ENCODE data around the gene PEX5L.

The PEX5L gene

DNA sequence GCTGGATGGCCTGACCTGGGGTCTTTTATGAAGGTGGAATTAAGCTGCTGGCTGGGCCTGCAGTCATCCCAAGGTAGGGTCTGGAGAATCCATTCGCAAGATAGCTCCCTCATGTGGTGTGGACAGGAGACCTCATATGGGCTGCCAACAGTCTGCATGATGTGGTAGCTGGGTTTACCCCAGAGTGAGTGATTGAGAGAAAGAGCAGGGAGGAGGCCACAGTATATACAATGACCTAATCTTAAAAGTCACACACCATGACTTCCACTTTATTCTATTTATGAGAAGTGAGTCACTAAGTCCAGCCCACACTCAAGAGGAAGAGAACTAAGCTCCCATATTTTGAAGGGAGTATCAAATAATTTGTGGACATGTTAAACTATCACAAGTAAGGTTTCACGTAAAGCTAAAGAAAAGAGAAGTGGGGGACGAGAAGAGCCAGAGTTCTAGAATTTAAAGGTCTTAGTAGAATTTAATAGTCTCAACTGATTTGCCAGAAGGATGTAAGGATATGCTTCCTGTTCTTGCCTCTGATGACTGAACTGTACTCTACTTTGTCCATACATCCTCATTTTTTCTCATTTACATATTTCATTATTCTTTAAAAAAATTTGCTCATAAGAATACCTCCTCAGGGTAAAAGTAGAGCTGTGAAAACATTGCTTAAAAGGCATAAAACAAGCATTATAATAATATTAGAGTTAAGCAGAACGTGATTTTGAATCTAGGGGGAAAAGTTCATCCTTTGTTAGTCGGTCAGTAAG, 184.4 kb downstream of the PEX5L start:
- in situ Hi-C loops (cut with MboI; ENCODE audit: low sequenced_read_pairs): no loop called here

DNA sequence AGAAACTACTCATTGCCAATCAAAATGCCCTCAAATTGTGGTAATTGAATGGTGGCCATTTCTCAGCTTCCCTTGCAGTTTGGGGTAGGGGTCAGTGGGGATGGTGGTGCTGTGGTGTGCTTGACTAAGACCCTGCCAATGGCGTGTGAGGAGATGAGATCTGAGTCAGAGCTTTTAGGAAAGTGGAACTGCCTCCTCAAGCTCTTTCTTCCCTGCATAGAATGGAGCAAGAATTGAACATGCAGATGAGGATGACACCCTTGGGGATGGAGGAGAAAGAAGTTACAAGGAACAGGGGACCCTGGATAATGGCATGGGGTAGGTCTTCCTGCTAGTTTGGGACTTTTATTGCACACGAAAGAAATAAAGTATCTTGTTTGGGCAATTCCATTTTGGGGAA, 188.0 kb downstream of the PEX5L start:
- in situ Hi-C loops (cut with MboI; ENCODE audit: low sequenced_read_pairs): no loop called here

DNA sequence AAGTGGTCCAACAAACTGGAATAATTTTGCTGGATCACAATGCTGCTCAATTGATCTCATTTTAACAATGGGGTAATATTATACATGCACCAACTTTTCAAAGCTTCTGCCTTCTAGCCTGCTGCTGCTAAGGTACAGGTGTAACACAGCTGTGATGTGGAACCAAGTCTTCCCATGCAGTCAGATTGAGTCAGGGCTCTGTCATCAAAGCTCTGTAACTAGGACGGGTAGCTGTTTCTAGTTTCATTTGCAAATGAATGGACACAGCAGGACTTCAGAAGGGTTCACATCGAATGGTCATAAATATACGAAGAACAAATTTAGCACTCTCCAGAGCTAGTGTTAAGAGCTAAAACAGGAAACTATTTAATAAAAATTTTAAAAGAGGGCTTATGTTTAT, 194.7 kb downstream of the PEX5L start:
- in situ Hi-C loops (cut with MboI; ENCODE audit: low sequenced_read_pairs): no loop called here

- in situ Hi-C loops (cut with MboI; ENCODE audit: low sequenced_read_pairs): no loop called here
These were observed 195.8 kb downstream of the PEX5L start for GRCh38 chr3:179840985-179841384.

- in situ Hi-C loops (cut with MboI; ENCODE audit: low sequenced_read_pairs): no loop called here
These were observed 199.4 kb downstream of the PEX5L start for GRCh38 chr3:179837374-179837773.

DNA sequence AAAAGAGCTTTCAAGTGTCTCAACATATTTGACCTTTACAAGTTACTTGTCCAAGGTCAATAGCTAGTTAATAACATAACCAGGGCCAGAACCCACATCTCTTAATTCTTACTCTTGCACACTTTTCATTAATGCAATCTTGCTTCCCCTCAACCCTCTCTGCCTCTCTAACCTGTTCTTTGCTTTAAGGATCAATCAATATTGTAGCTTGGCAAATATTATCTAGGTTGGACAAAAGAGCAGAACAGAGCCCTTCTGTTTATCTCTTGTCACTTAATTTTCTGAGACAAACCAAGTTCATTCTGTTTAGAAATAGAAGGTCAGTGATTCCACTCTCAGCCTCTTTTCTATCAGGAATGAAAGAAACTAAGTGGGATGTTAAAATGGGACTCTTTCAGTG, 203.4 kb downstream of the PEX5L start:
- in situ Hi-C loops (cut with MboI; ENCODE audit: low sequenced_read_pairs): no loop called here

DNA sequence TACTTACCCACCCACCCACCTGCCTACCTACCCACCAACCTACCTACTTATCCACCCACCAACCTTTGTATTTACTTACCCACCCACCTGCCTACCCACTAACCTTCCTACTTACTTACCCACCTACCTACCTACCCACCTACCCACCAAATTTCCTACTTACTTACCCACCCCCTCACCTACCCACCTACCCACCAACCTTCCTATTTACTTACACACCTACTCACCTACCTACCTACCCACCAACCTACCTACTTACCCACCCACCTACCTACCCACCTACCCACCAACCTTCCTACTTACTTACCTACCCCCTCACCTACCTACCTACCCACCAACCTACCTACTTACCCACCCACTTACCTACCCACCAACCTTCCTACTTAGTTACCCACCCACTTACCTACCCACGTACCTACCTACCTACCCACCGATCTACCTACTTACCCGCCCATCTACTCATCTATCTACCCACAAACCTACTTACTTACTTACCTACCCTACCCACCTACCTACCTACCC, 204.3 kb downstream of the PEX5L start:
- in situ Hi-C loops (cut with MboI; ENCODE audit: low sequenced_read_pairs): no loop called here

DNA sequence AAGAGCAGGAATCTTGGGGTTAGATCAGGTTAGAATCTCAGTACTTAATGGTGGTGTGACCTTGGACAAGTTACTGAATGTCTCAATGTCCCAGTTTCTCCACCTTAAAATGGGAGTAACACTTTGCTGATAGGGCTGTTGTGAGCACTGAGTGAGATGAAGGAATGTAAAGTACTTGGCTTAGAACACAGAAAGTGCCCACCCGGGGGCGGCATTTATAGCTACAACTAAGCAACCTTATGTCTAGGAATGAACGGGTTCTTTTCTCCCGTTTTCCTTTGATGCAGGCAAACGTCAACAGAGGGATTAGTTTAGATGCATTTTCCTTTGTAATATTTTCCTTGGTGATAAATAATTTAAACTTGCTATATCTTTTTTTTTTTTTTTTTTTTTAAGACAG, 207.3 kb downstream of the PEX5L start:
- in situ Hi-C loops (cut with MboI; ENCODE audit: low sequenced_read_pairs): no loop called here

DNA sequence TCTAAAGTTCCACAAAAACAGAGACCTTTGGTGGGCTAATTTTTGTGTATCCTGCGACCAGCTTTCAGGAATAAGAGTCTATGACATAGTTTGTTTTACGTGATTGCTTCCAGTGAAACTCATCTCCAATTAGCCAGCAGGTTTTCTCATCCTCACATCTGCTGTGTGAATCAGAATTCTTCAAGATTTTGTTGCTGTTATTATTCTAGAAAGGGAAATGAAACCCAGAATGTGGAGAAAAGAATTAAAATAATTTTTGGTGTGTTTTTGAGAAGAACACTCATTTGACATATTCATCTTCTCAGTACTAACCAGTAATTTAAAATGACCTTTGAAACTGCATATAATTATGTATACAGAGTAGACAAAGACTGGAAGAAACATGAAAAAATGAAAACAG, 208.0 kb downstream of the PEX5L start:
- in situ Hi-C loops (cut with MboI; ENCODE audit: low sequenced_read_pairs): no loop called here

GRCh38 chr3:179826247-179826637, 210.5 kb downstream of the PEX5L start:
- in situ Hi-C loops (cut with MboI; ENCODE audit: low sequenced_read_pairs): no loop called here

DNA sequence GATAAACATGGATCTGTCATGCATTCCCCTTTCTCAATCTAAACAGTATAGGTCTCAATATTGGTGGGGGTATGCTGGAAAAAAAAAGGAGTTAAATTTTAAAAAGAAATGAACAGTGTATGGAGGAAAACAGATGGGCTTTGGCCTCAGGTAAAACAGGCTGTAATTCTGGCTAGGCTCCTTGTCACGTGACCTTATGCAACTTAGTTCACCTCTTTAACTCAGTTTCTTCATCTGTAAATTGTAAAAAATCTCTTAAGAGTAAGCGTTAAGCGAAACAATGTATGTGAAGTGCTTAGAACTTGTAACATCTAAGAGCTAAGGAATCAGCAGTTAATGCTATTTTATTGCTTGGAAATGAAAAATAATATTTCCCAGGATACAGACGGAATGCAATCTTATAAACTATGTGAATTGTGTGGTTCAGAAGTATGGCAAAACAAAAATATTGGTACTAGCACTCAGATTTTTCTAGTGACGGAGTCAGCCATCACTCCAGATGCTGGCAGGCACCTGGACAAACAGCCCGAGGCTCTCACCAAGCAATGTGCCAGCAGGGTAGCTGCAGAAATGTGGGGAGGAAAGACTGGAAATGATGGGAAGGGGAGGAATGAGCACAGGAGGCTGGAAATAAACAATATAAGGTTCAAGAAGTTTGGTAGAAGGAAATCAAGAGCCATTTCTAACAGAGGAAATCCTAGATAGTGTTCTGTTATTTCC, 211.1 kb downstream of the PEX5L start:
- in situ Hi-C loops (cut with MboI; ENCODE audit: low sequenced_read_pairs): no loop called here

- in situ Hi-C loops (cut with MboI; ENCODE audit: low sequenced_read_pairs): loop anchor here (25.0 kb wide), 1 partner anchor 765 kb away; no protein-coding TSS in a partner anchor
These were observed 214.4 kb downstream of the PEX5L start for GRCh38 chr3:179822296-179822695.

DNA sequence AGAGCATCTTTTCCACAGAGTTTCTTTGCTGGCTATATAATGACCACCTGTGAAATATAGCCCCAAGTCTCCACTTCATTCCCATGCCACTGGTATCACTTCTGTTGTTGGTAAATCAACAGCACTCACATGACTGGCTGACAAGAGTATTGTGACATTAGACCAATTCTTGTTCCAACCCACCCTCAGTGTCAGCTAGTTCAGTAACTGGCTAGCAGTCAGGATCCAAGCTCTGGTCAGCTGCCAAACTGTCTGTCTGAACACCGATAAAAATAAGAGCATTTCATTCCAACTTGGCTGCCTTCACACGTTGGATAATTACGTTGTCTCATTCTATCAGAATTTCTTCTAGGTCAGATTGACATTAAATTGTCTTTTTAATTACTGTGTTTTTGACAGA, 217.4 kb downstream of the PEX5L start:
- in situ Hi-C loops (cut with MboI; ENCODE audit: low sequenced_read_pairs): loop anchor here (25.0 kb wide), 1 partner anchor 768 kb away; no protein-coding TSS in a partner anchor

DNA sequence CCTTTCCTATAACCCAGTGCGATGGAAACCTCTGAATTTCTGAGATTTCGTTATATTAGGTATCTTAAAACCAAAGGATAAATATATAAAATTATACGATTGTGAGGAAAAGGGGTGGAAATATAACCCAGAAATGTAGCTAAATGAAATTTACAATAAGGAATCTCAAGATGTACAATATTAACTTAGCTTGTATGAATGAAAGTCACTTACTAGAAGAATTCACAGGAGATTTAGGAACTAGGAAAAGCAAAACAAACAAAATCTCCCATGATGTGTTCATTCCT, 224.7 kb downstream of the PEX5L start:
- in situ Hi-C loops (cut with MboI; ENCODE audit: low sequenced_read_pairs): loop anchor here (25.0 kb wide), 1 partner anchor 775 kb away; no protein-coding TSS in a partner anchor

- in situ Hi-C loops (cut with MboI; ENCODE audit: low sequenced_read_pairs): loop anchor here (25.0 kb wide), 1 partner anchor 776 kb away; no protein-coding TSS in a partner anchor
These were observed 225.2 kb downstream of the PEX5L start for GRCh38 chr3:179811321-179812095.

DNA sequence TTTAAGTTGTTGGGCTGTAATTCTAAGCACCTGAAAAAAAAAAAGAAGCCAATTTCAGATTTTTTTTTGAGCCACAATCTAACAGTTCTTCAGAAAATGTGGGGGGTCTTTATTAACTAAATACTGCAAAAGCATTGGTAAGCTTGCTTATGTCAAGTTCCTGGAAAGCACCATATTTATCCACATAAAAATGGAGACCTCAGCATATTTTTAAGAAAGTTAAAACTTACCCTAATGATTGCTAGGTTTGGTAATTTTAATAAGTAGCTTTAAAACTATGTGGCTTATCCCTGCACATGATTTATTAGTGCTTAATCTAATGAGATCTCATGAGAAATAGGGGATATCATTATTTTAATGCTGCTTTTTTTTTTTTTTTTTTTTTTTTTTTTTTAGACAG, 227.1 kb downstream of the PEX5L start:
- in situ Hi-C loops (cut with MboI; ENCODE audit: low sequenced_read_pairs): loop anchor here (25.0 kb wide), 1 partner anchor 778 kb away; no protein-coding TSS in a partner anchor

- in situ Hi-C loops (cut with MboI; ENCODE audit: low sequenced_read_pairs): loop anchor here (25.0 kb wide), 1 partner anchor 780 kb away; no protein-coding TSS in a partner anchor
These were observed 229.1 kb downstream of the PEX5L start for GRCh38 chr3:179807588-179807987.

GRCh38 chr3:179806177-179806576, 230.6 kb downstream of the PEX5L start:
- in situ Hi-C loops (cut with MboI; ENCODE audit: low sequenced_read_pairs): loop anchor here (25.0 kb wide), 1 partner anchor 781 kb away; no protein-coding TSS in a partner anchor

- in situ Hi-C loops (cut with MboI; ENCODE audit: low sequenced_read_pairs): loop anchor here (25.0 kb wide), 1 partner anchor 785 kb away; no protein-coding TSS in a partner anchor
These were observed 234.9 kb downstream of the PEX5L start for GRCh38 chr3:179801856-179802255.

DNA sequence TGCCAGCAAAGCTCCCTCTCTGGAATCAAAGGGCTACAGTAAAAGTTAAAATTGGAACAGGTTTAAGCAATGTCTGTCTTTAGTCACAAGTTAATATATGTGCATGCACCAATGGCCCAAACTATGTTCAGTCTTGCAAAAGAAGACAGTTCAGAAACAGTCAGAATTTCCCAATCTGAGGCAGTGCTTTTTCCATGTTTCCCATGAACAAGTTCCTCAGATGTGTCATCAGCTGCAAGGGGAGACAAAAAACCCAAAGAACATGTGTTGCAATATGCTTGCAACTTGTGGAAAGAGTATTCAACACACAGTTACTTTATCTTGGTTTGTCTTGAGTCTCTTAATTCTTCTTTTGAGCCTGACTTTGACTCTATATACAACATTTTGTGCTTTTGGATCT, 235.5 kb downstream of the PEX5L start:
- in situ Hi-C loops (cut with MboI; ENCODE audit: low sequenced_read_pairs): loop anchor here (25.0 kb wide), 1 partner anchor 786 kb away; no protein-coding TSS in a partner anchor

GRCh38 chr3:179797192-179797591, 239.5 kb downstream of the PEX5L start:
- in situ Hi-C loops (cut with MboI; ENCODE audit: low sequenced_read_pairs): no loop called here
